OCI-LY1 (cell line): ENCODE measurements around the gene HMGCS1.

Experiments used
- H2AFZ ChIP-seq: fragments of 200-600 bp; sonication (generic), shearing (Covaris generic); 2 replicates; pipeline ENCODE4 v1.6.0; 2014; ENCODE audit warnings: antibody characterized with exemption, mild to moderate bottlenecking, low read length
- H3F3A ChIP-seq: fragments of 200-600 bp; sonication (generic), shearing (Covaris generic); 2 replicates; pipeline ENCODE4 v1.6.0; 2014; ENCODE audit warnings: mild to moderate bottlenecking, antibody characterized with exemption, low read length, moderate library complexity; ENCODE audit not compliant: insufficient read depth
- H3K27ac ChIP-seq: fragments of 200-600 bp; sonication (generic); 2 replicates; pipeline ENCODE4 v1.5.1; 2014; ENCODE audit warnings: low read length, mixed run types, mild to moderate bottlenecking, low read depth; ENCODE audit not compliant: poor library complexity, severe bottlenecking
- H3K27me3 ChIP-seq: fragments of 200-600 bp; sonication (generic); 2 replicates; pipeline ENCODE4 v1.6.0; 2014; ENCODE audit warnings: antibody characterized with exemption, mild to moderate bottlenecking, low read length, moderate library complexity; ENCODE audit not compliant: insufficient read depth
- H3K36me3 ChIP-seq: fragments of 200-600 bp; sonication (generic); 2 replicates; pipeline ENCODE4 v1.6.1; 2014; ENCODE audit warnings: mild to moderate bottlenecking, antibody characterized with exemption, low read length, moderate library complexity, mixed read lengths; ENCODE audit not compliant: insufficient read depth
- H3K4me1 ChIP-seq: fragments of 200-600 bp; sonication (generic); 2 replicates; pipeline ENCODE4 v1.5.1; 2014; ENCODE audit warnings: mild to moderate bottlenecking, low read length, moderate library complexity; ENCODE audit not compliant: insufficient read depth, severe bottlenecking
- H3K4me2 ChIP-seq: fragments of 200-600 bp; sonication (generic), shearing (Covaris generic); 2 replicates; pipeline ENCODE4 v1.6.1; 2014; ENCODE audit warnings: low read length
- H3K4me3 ChIP-seq: fragments of 200-600 bp; sonication (generic); 2 replicates; pipeline ENCODE4 v1.5.1; 2014; ENCODE audit warnings: low read length, low read depth, mild to moderate bottlenecking, mixed read lengths; ENCODE audit not compliant: poor library complexity, severe bottlenecking
- H3K79me2 ChIP-seq: fragments of 200-600 bp; shearing (Covaris generic); 2 replicates; pipeline ENCODE4 v1.6.1; 2016; ENCODE audit warnings: mixed run types, low read length, mixed read lengths; ENCODE audit not compliant: insufficient read depth
- H3K9ac ChIP-seq: fragments of 200-600 bp; sonication (generic), shearing (Covaris generic); 2 replicates; pipeline ENCODE4 v1.6.1; 2014; ENCODE audit warnings: mild to moderate bottlenecking, low read length, mixed read lengths
- H3K9me2 ChIP-seq: fragments of 200-600 bp; sonication (generic), shearing (Covaris generic); 2 replicates; pipeline ENCODE4 v1.6.1; 2014; ENCODE audit warnings: low read depth, mild to moderate bottlenecking, low read length, mixed read lengths
- H3K9me3 ChIP-seq: fragments of 200-600 bp; shearing (Covaris generic); 2 replicates; pipeline ENCODE4 v1.6.1; 2014; ENCODE audit warnings: low read length, mixed read lengths
- H4K20me1 ChIP-seq: fragments of 200-600 bp; sonication (generic), shearing (Covaris generic); 2 replicates; pipeline ENCODE4 v1.6.0; 2016; ENCODE audit warnings: mild to moderate bottlenecking, low read length; ENCODE audit not compliant: insufficient read depth
- EZH2 ChIP-seq: fragments of 200-600 bp; sonication (generic), shearing (Covaris generic); IDR thresholded peaks from 2 replicates; pipeline ENCODE4 v1.8.0; 2017; ENCODE audit warnings: borderline replicate concordance, mixed run types, mild to moderate bottlenecking, antibody characterized with exemption, low read length, moderate library complexity, mixed read lengths
- TF ChIP-seq, protein P1 (sequence below): fragments of 200-600 bp; sonication (generic), shearing (Covaris generic); IDR thresholded peaks from 2 replicates; pipeline ENCODE4 v1.5.1; 2017; ENCODE audit warnings: mild to moderate bottlenecking, antibody characterized with exemption, low read length, moderate library complexity, mixed read lengths

HMGCS1 gene

DNA sequence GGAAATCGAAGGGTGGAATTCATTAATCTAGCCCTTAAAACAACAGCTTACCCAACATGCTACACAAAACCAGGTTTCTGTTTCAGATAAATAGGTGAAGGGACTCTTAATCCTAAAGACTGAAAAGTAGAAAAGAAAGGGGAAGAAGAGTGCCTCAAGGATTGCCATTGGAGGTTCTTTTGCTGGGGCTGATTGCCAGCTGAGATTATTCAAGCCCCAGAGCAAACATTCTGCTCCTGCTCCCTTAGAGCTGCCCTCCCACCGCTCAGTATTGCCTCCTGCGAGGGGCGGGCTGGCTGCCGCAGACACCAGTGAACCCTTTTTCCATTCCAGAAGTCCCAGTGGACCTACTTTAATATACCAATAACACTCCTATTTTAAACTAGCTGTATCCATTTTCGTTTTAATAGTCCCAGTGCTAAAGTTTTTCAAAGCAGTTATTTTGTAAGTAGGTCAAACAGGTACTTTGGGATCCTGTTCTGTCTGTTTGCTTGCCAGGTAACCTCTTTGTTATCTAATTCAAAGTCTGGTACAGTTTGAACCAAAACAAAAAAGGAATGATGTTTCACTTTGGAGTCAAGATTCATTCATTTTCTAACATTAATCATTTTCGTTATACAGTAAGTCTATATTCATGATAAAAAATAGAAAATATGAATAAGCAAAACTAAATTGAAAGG lies 38.6 kb downstream of the HMGCS1 start:
- H3K36me3 ChIP-seq: no peaks in the 10 kb centered on the region

DNA sequence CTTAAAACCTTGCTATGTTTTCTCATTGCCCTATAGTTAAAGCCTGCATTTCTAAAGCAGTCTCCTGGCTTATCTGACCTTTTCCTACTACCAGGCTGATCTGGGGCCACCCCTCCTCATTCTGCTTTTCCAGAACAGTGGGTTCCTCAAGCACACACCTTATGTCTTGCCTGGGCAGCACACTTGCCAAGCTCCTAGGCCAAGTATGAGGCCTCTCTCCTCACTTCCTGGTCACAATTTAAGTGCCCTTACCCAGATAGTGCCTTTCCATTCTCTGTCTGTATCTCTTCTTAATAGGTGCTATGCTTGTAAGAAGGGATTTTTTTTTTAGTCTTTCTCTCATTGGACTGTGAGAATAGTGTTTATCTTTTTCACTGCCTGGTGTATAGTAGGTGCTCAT lies 39.7 kb downstream of the HMGCS1 start:
- no peaks in the 10 kb centered on the region for H3K9me3 ChIP-seq
- H2AFZ ChIP-seq: no peak overlapping the region
- no peaks in the 10 kb centered on the region for H3K4me1 ChIP-seq
- no peaks in the 10 kb centered on the region for H3F3A ChIP-seq
- H3K79me2 ChIP-seq: no peaks in the 10 kb centered on the region
- no peak overlapping the region for H3K4me3 ChIP-seq
- no peak overlapping the region for H3K9ac ChIP-seq
- no peaks in the 10 kb centered on the region for H4K20me1 ChIP-seq
- H3K4me2 ChIP-seq: no peak overlapping the region
- no peaks in the 10 kb centered on the region for H3K9me2 ChIP-seq
- no peak overlapping the region for H3K27ac ChIP-seq
- TF ChIP-seq EZH2: no peak
- TF ChIP-seq, protein P1, sequence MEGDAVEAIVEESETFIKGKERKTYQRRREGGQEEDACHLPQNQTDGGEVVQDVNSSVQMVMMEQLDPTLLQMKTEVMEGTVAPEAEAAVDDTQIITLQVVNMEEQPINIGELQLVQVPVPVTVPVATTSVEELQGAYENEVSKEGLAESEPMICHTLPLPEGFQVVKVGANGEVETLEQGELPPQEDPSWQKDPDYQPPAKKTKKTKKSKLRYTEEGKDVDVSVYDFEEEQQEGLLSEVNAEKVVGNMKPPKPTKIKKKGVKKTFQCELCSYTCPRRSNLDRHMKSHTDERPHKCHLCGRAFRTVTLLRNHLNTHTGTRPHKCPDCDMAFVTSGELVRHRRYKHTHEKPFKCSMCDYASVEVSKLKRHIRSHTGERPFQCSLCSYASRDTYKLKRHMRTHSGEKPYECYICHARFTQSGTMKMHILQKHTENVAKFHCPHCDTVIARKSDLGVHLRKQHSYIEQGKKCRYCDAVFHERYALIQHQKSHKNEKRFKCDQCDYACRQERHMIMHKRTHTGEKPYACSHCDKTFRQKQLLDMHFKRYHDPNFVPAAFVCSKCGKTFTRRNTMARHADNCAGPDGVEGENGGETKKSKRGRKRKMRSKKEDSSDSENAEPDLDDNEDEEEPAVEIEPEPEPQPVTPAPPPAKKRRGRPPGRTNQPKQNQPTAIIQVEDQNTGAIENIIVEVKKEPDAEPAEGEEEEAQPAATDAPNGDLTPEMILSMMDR: no peak
- H3K27me3 ChIP-seq: no peaks in the 10 kb centered on the region; the same call in 1 of the 2 replicates
- no peaks in the 10 kb centered on the region for H3K36me3 ChIP-seq

More for the DNA sequence above, 38.6 kb downstream of the HMGCS1 start:
- Histone ChIP-seq H3K4me3 (no peak overlapping the region), H3K9ac (no peak overlapping the region), H3K79me2 (no peaks in the 10 kb centered on the region), H3K9me3 (no peaks in the 10 kb centered on the region), H3K9me2 (no peaks in the 10 kb centered on the region), H3K27me3 (no peaks in the 10 kb centered on the region; the same call in 1 of the 2 replicates), H2AFZ (no peak overlapping the region), H3F3A (no peaks in the 10 kb centered on the region), H3K4me1 (no peaks in the 10 kb centered on the region), H4K20me1 (no peaks in the 10 kb centered on the region), H3K27ac (no peak overlapping the region), H3K4me2 (no peak overlapping the region)
- TF ChIP-seq, protein P1: no peak
- TF ChIP-seq EZH2: no peak

GRCh38 chr5:43270645-43271044 lies 42.6 kb downstream of the HMGCS1 start:
- no peaks in the 10 kb centered on the region for H4K20me1 ChIP-seq
- H3K9me2 ChIP-seq: no peaks in the 10 kb centered on the region
- H3F3A ChIP-seq: no peaks in the 10 kb centered on the region
- H2AFZ ChIP-seq: no peak overlapping the region
- H3K4me3 ChIP-seq: no peak overlapping the region
- no peak overlapping the region for H3K27ac ChIP-seq
- no peak for TF ChIP-seq EZH2
- TF ChIP-seq, protein P1: no peak
- H3K9ac ChIP-seq: no peak overlapping the region
- no peaks in the 10 kb centered on the region for H3K79me2 ChIP-seq
- H3K4me1 ChIP-seq: no peaks in the 10 kb centered on the region
- H3K27me3 ChIP-seq: no peaks in the 10 kb centered on the region; the same call in 1 of the 2 replicates
- no peaks in the 10 kb centered on the region for H3K36me3 ChIP-seq
- no peaks in the 10 kb centered on the region for H3K9me3 ChIP-seq
- H3K4me2 ChIP-seq: no peak overlapping the region
